ENCODE data around the gene TM9SF4. TPM values are rescaled to one million over a fixed set of nuclear protein-coding genes. Genes with fewer than 3 reads are reported as not detected.
"Not testable (repeated sequence)": the region's sequence is repeated elsewhere in the genome, so short reads cannot be mapped to it uniquely, and the experiment has no call there.

TM9SF4 gene
- total RNA-seq, 2 experiments from 2014 or later, result 37.9 to 39.1 TPM

- Mint-ChIP-seq H3K4me3 (no peak overlapping the region), H3K9me3 (no peaks in the 10 kb centered on the region), H3K4me1 (ENCODE audit: low read depth) (no peaks in the 10 kb centered on the region), H3K27ac (no peak overlapping the region), H3K27me3 (ENCODE audit: low read depth) (no peaks in the 10 kb centered on the region), H3K36me3 (ENCODE audit: low read depth) (peaks cover 17% of the 10 kb centered on the region)
- CTCF ChIA-PET, result no interaction called here
- intact Hi-C loops (cut with micrococcal nuclease), result no loop called here
- no peak for DNase-seq
Observed at GRCh38 chr20:32168184-32168910, 58.8 kb downstream of the TM9SF4 start.

GRCh38 chr20:32177696-32178095 lies 68.2 kb downstream of the TM9SF4 start:
- H3K27ac Mint-ChIP-seq; H3K9me3 Mint-ChIP-seq; H3K4me3 Mint-ChIP-seq; H3K36me3 Mint-ChIP-seq (ENCODE audit: low read depth); intact Hi-C loops (cut with micrococcal nuclease); H3K27me3 Mint-ChIP-seq (ENCODE audit: low read depth); CTCF ChIA-PET; H3K4me1 Mint-ChIP-seq (ENCODE audit: low read depth); DNase-seq: not testable (repeated sequence)

DNA sequence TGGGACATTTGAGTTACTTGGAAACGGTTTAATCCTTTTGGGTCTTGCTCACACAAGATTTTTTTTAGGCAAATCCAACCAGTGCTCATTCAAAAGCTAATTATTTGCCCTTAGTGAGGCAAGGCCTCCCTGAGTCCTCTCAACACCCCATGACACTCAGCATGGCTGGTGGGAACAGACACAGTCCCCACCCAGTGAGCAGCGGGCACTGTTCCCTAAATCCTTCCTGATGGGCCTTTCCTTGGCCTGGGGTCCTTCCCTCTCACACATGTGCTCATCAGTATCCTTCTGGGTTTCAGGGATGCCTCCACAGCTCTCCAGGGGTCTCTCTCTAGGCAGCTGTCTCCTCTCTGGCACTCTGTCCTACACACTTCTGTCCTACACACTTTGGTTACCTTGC lies 70.0 kb downstream of the TM9SF4 start:
- Mint-ChIP-seq H3K27me3 (ENCODE audit: low read depth) (no peaks in the 10 kb centered on the region), H3K9me3 (no peaks in the 10 kb centered on the region), H3K4me1 (ENCODE audit: low read depth) (no peaks in the 10 kb centered on the region), H3K36me3 (ENCODE audit: low read depth) (no peaks in the 10 kb centered on the region), H3K4me3 (no peak overlapping the region), H3K27ac (no peak overlapping the region)
- intact Hi-C loops (cut with micrococcal nuclease), result no loop called here
- no peak for DNase-seq
- CTCF ChIA-PET, result interaction anchor here (0.6 kb wide), 1 partner anchor 61 kb away, joined by 3 read pairs; no protein-coding TSS in a partner anchor

DNA sequence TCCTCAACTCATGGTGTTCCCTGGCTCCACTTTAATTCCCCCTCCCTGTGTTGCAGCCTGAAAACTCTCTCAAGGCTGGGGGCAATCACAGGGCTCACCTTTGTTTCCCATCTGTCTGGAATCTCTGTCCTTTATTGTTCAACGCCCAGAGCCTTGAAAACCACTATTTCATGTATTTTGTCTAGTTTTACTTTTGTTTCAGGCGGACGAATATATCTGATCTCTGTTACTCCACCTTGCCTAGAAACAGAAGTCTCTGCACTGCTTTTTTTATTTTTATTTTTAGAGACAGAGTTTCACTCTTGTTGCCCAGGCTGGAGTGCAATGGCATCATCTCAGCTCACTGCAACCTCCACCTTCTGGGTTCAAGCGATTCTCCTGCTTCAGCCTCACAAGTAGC lies 70.4 kb downstream of the TM9SF4 start:
- no peaks in the 10 kb centered on the region for H3K9me3 Mint-ChIP-seq
- no peaks in the 10 kb centered on the region for H3K36me3 Mint-ChIP-seq (ENCODE audit: low read depth)
- CTCF ChIA-PET, result no interaction called here
- H3K4me1 Mint-ChIP-seq (ENCODE audit: low read depth), result no peaks in the 10 kb centered on the region
- no peaks in the 10 kb centered on the region for H3K27me3 Mint-ChIP-seq (ENCODE audit: low read depth)
- no peak for DNase-seq
- H3K4me3 Mint-ChIP-seq, result no peak overlapping the region
- intact Hi-C loops (cut with micrococcal nuclease), result no loop called here
- no peak overlapping the region for H3K27ac Mint-ChIP-seq

GRCh38 chr20:32181606-32182005 lies 72.1 kb downstream of the TM9SF4 start:
- Mint-ChIP-seq H3K4me3 (no peak overlapping the region), H3K9me3 (no peaks in the 10 kb centered on the region), H3K36me3 (ENCODE audit: low read depth) (no peaks in the 10 kb centered on the region), H3K27me3 (ENCODE audit: low read depth) (no peaks in the 10 kb centered on the region), H3K27ac (no peak overlapping the region), H3K4me1 (ENCODE audit: low read depth) (no peaks in the 10 kb centered on the region)
- intact Hi-C loops (cut with micrococcal nuclease), result no loop called here
- CTCF ChIA-PET, result no interaction called here
- DNase-seq, result no peak

GRCh38 chr20:32183947-32184635 lies 74.6 kb downstream of the TM9SF4 start:
- no peaks in the 10 kb centered on the region for H3K36me3 Mint-ChIP-seq (ENCODE audit: low read depth)
- H3K4me1 Mint-ChIP-seq (ENCODE audit: low read depth), result peaks cover 3% of the 10 kb centered on the region
- no peak for DNase-seq
- no peaks in the 10 kb centered on the region for H3K9me3 Mint-ChIP-seq
- intact Hi-C loops (cut with micrococcal nuclease), result no loop called here
- no peak overlapping the region for H3K4me3 Mint-ChIP-seq
- no peak overlapping the region for H3K27ac Mint-ChIP-seq
- CTCF ChIA-PET, result no interaction called here
- no peaks in the 10 kb centered on the region for H3K27me3 Mint-ChIP-seq (ENCODE audit: low read depth)

DNA sequence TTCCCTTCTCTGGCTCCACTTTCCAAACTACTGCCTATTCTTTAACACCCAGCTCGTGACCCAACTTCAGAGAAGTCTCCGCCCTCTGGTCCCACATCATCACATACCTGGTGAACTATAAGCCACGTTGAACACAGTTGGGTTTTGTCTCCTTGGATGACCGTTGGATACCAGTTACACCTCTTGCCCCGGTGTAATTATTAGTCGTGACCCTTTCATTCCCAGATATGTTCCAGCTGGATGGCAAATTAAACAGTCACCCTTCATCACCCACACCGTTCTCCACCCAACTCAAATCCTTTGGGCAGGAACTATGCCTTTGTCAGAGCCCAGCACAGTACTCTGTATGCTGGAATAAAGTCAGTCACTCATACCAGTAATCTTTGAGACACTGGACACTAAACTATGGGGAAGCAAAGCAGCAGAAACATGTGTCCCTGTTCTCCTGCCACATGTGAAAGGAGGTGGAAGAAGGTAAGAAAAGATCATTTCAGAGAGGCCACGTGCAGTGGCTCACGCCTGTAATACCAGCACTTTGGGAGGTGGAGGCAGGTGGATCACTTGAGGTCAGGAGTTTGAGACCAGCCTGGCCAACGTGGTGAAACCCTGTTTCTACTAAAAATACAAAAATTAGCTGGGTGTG lies 75.6 kb downstream of the TM9SF4 start:
- no peak for DNase-seq
- intact Hi-C loops (cut with micrococcal nuclease), result no loop called here
- Mint-ChIP-seq H3K27ac (no peak overlapping the region), H3K36me3 (ENCODE audit: low read depth) (no peaks in the 10 kb centered on the region), H3K27me3 (ENCODE audit: low read depth) (no peaks in the 10 kb centered on the region), H3K4me3 (no peak overlapping the region), H3K4me1 (ENCODE audit: low read depth) (peaks cover 9% of the 10 kb centered on the region), H3K9me3 (no peaks in the 10 kb centered on the region)
- CTCF ChIA-PET, result no interaction called here

DNA sequence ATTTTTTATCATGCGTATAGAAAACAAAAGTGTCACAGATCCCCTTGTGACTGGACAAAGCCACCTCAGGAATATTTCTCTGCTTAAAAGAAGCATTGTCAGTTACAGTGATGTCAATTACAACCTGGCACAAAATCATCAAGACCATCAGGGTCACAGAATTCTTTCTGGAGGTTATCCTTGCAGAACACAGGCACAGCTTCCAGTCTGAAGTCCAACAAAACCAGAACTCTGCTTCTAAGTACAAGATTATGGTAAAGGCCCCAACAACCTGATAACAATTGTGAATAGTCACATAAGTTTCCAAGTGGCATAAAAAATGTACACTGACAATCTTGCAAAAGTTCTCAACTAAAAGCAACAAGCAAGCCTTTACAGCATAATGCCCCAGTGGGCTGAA lies 77.0 kb downstream of the TM9SF4 start:
- H3K9me3 Mint-ChIP-seq, result no peaks in the 10 kb centered on the region
- H3K4me3 Mint-ChIP-seq, result no peak overlapping the region
- no peak overlapping the region for H3K27ac Mint-ChIP-seq
- DNase-seq, result no peak
- H3K4me1 Mint-ChIP-seq (ENCODE audit: low read depth), result peaks cover 18% of the 10 kb centered on the region
- peaks cover 5% of the 10 kb centered on the region for H3K36me3 Mint-ChIP-seq (ENCODE audit: low read depth)
- CTCF ChIA-PET, result no interaction called here
- H3K27me3 Mint-ChIP-seq (ENCODE audit: low read depth), result no peaks in the 10 kb centered on the region
- intact Hi-C loops (cut with micrococcal nuclease), result loop anchor here (1.0 kb wide), 1 partner anchor 31 kb away; no protein-coding TSS in a partner anchor

- no peaks in the 10 kb centered on the region for H3K27me3 Mint-ChIP-seq (ENCODE audit: low read depth)
- H3K4me3 Mint-ChIP-seq, result peak overlapping the region; percentile 22
- H3K36me3 Mint-ChIP-seq (ENCODE audit: low read depth), result peaks cover 8% of the 10 kb centered on the region
- H3K9me3 Mint-ChIP-seq, result no peaks in the 10 kb centered on the region
- no peak overlapping the region for H3K27ac Mint-ChIP-seq
- CTCF ChIA-PET, result interaction anchor here (1.6 kb wide), 1 partner anchor 16 kb away, joined by 3 read pairs; no protein-coding TSS in a partner anchor
- DNase-seq, result no peak
- intact Hi-C loops (cut with micrococcal nuclease), result no loop called here
- peaks cover 37% of the 10 kb centered on the region for H3K4me1 Mint-ChIP-seq (ENCODE audit: low read depth)
Observed at GRCh38 chr20:32188376-32189122, 79.0 kb downstream of the TM9SF4 start.

DNA sequence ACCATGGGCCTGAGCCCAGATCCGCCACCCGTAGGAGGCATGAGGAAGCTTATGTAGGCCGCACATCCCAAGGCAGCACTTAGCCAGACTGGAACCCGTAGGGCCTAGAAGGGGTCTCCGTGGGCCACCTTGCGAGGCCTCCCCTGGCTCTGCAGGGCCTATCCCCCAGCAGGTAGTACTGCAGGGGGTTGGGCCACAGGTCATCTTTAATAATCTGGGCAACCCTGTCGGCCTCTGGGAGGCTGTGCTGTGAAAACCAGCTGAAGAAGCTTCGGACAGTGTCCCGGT lies 79.6 kb downstream of the TM9SF4 start:
- no peaks in the 10 kb centered on the region for H3K9me3 Mint-ChIP-seq
- DNase-seq, result no peak
- H3K27ac Mint-ChIP-seq, result no peak overlapping the region
- intact Hi-C loops (cut with micrococcal nuclease), result no loop called here
- H3K4me1 Mint-ChIP-seq (ENCODE audit: low read depth), result peaks cover 42% of the 10 kb centered on the region
- CTCF ChIA-PET, result interaction anchor here (0.6 to 1.6 kb wide), 3 partner anchors 15 to 210 kb away, joined by 3 read pairs; no protein-coding TSS in a partner anchor
- peaks cover 12% of the 10 kb centered on the region for H3K36me3 Mint-ChIP-seq (ENCODE audit: low read depth)
- H3K4me3 Mint-ChIP-seq, result peak overlapping the region; percentile 62
- no peaks in the 10 kb centered on the region for H3K27me3 Mint-ChIP-seq (ENCODE audit: low read depth)

GRCh38 chr20:32189691-32190615 lies 80.4 kb downstream of the TM9SF4 start:
- H3K9me3 Mint-ChIP-seq, result no peaks in the 10 kb centered on the region

More at GRCh38 chr20:32189691-32190615, 80.4 kb downstream of the TM9SF4 start:
- Mint-ChIP-seq H3K4me1 (ENCODE audit: low read depth) (peaks cover 48% of the 10 kb centered on the region), H3K27me3 (ENCODE audit: low read depth) (no peaks in the 10 kb centered on the region), H3K4me3 (peak overlapping the region; percentile 69), H3K36me3 (ENCODE audit: low read depth) (peaks cover 17% of the 10 kb centered on the region), H3K27ac (peak overlapping the region; percentile 77)
- DNase-seq, result peak; percentile 49
- intact Hi-C loops (cut with micrococcal nuclease), result no loop called here
- CTCF ChIA-PET, result interaction anchor here (0.6 to 1.6 kb wide), 3 partner anchors 14 to 210 kb away, joined by 3 read pairs; no protein-coding TSS in a partner anchor
